GM13977 (cell line): ENCODE measurements around the gene SLC4A4.
A peak's percentile ranks its signal among the peaks of the same experiment; 100 is the strongest.

Experiments used
- DNase-seq: peaks from one replicate; pipeline ENCODE4 v3.0.0; 2012; ENCODE audit warnings: low spot score
- CTCF ChIP-seq: IDR thresholded peaks from 2 replicates; pipeline ENCODE4 v1.5.1; 2012; ENCODE audit warnings: mild to moderate bottlenecking, control low read depth; ENCODE audit not compliant: insufficient read depth; ENCODE audit errors: extremely low read depth, missing control alignments
- in situ Hi-C: fragments of 300-500 bp; cut with MboI; formaldehyde crosslinking; loops from one replicate; pipeline ENCODE4 v1.12.0; 2022; ENCODE audit warnings: low sequenced_read_pairs, low pct_unique_long_range_greater_than_20kb, mixed read lengths, inconsistent platforms; ENCODE audit not compliant: unreplicated experiment

The SLC4A4 gene

GRCh38 chr4:71540749-71541269, 202.0 kb downstream of the SLC4A4 start:
- in situ Hi-C loops: no loop called here
- no peak for TF ChIP-seq CTCF
- DNase-seq: no peak

- in situ Hi-C loops: no loop called here
- no peak for TF ChIP-seq CTCF
- no peak for DNase-seq
These were observed 202.7 kb downstream of the SLC4A4 start for GRCh38 chr4:71541541-71541940.

GRCh38 chr4:71545168-71545567, 206.3 kb downstream of the SLC4A4 start:
- DNase-seq: no peak
- in situ Hi-C loops: no loop called here
- TF ChIP-seq CTCF: no peak

GRCh38 chr4:71549516-71550160, 210.8 kb downstream of the SLC4A4 start:
- no peak for DNase-seq
- in situ Hi-C loops: no loop called here
- no peak for TF ChIP-seq CTCF

GRCh38 chr4:71550220-71551165, 211.7 kb downstream of the SLC4A4 start:
- TF ChIP-seq CTCF: no peak
- in situ Hi-C loops: no loop called here
- no peak for DNase-seq

GRCh38 chr4:71553605-71554004, 214.8 kb downstream of the SLC4A4 start:
- TF ChIP-seq CTCF: peak; percentile 41
- no peak for DNase-seq
- in situ Hi-C loops: no loop called here
